GM12878 (cell line): Measurements from ENCODE around the gene EXD3. TPM values are rescaled to one million over a fixed set of nuclear protein-coding genes. Genes with fewer than 3 reads are reported as not detected.

Source experiments
- ATAC-seq: fragments of 200-7000 bp; cut with Tn5 transposase; 3 replicates; pipeline ENCODE4 v1.9.1; 2020; ENCODE audit warnings: mild to moderate bottlenecking, moderate library complexity
- BruUV-seq: library from RNA; stranded (reverse); fragments of 400-500 nt; replicated peaks from 2 replicates; lab custom pipeline; 2021; lab: Mats Ljungman, UMichigan
- CTCF ChIA-PET: fragments of 300-600 bp; sonication (Branson Sonifier 250); formaldehyde crosslinking; extraction: SDS; loops from one replicate; lab custom pipeline; 2021; ENCODE audit warnings: inconsistent platforms; lab: Yijun Ruan, JAX
- POLR2A ChIA-PET: fragments of 350-600 bp; formaldehyde crosslinking; extraction: SDS; loops from one replicate; lab custom pipeline; 2021; ENCODE audit warnings: inconsistent platforms; lab: Charles Lee
- RAD21 ChIA-PET: fragments of 300-600 bp; sonication (Branson Sonifier 250); formaldehyde crosslinking; loops from one replicate; lab custom pipeline; 2023; ENCODE audit warnings: antibody characterized with exemption; ENCODE audit not compliant: unreplicated experiment; lab: Charles Lee
- SMC1A ChIA-PET: fragments of 300-600 bp; sonication (Branson Sonifier 250); formaldehyde crosslinking; loops from one replicate; lab custom pipeline; 2023; ENCODE audit not compliant: unreplicated experiment, uncharacterized antibody; lab: Charles Lee
- DNase-seq: peaks from one replicate; pipeline ENCODE4 v3.0.0-alpha.2; 2011; ENCODE audit warnings: low read depth, low spot score
- FAIRE-seq: peaks from 3 replicates; lab custom pipeline; 2011; peaks lifted over from hg19 to GRCh38; lab: Jason Lieb, UNC
- H2AFZ ChIP-seq: 2 replicates; pipeline ENCODE4 v1.6.0; 2011; ENCODE audit warnings: low read depth, low read length, control low read depth; ENCODE audit not compliant: control insufficient read depth
- H3K27ac ChIP-seq: 2 replicates; pipeline ENCODE4 v1.5.1; 2011; ENCODE audit warnings: control low read depth; ENCODE audit not compliant: control insufficient read depth, insufficient read depth
- H3K27me3 ChIP-seq, 2 experiments: replicated peaks in 1 of 2; 2 replicates each; pipeline versions ENCODE4 v1.6.0 to v1.6.1; 2011; ENCODE audit warnings: low read length in 1 of 2; ENCODE audit not compliant: control insufficient read depth in 2 of 2, insufficient read depth in 2 of 2
- H3K36me3 ChIP-seq, 2 experiments: 2 replicates each; pipeline ENCODE4 v1.5.1; 2011; ENCODE audit warnings: low read length in 1 of 2; ENCODE audit not compliant: control insufficient read depth in 2 of 2, insufficient read depth in 2 of 2
- H3K4me1 ChIP-seq: 2 replicates; pipeline ENCODE4 v1.6.1; 2011; ENCODE audit warnings: mild to moderate bottlenecking, low read length, moderate library complexity, mixed read lengths; ENCODE audit not compliant: control insufficient read depth, insufficient read depth
- H3K4me2 ChIP-seq: 2 replicates; pipeline ENCODE4 v1.6.0; 2011; ENCODE audit warnings: control low read depth; ENCODE audit not compliant: control insufficient read depth, insufficient read depth
- H3K4me3 ChIP-seq: fragments of 200-600 bp; sonication (generic); 2 replicates; pipeline ENCODE4 v1.5.1; 2016
- H3K79me2 ChIP-seq: 2 replicates; pipeline ENCODE4 v1.6.0; 2011; ENCODE audit warnings: low read length; ENCODE audit not compliant: control insufficient read depth, insufficient read depth
- H3K9ac ChIP-seq: 2 replicates; pipeline ENCODE4 v1.8.0; 2011; ENCODE audit warnings: low read length, control low read depth, mixed read lengths; ENCODE audit not compliant: control insufficient read depth, insufficient read depth
- H3K9me3 ChIP-seq: replicated peaks from 3 replicates; pipeline ENCODE4 v1.5.1; 2011; ENCODE audit warnings: mild to moderate bottlenecking, low read length; ENCODE audit not compliant: control insufficient read depth, insufficient read depth
- H4K20me1 ChIP-seq: 2 replicates; pipeline ENCODE4 v1.6.0; 2011; ENCODE audit not compliant: control insufficient read depth, insufficient read depth
- ATF2 ChIP-seq: IDR thresholded peaks from 2 replicates; pipeline ENCODE4 v1.6.1; 2012; ENCODE audit warnings: low read length, inconsistent platforms
- CUX1 ChIP-seq: IDR thresholded peaks from 2 replicates; pipeline ENCODE4 v1.6.1; 2012; ENCODE audit warnings: improper control_type of control experiment, low read depth, low read length; ENCODE audit not compliant: insufficient replicate concordance
- GABPA ChIP-seq: IDR thresholded peaks from 2 replicates; pipeline ENCODE4 v1.6.1; 2014; ENCODE audit warnings: antibody characterized with exemption, low read depth, mild to moderate bottlenecking, inconsistent platforms
- MEF2B ChIP-seq: fragments of 450-650 bp; IDR thresholded peaks from 2 replicates; pipeline ENCODE4 v1.6.1; 2018; ENCODE audit warnings: mild to moderate bottlenecking, moderate library complexity; ENCODE audit not compliant: partially characterized antibody, poor library complexity, severe bottlenecking
- RBBP5 ChIP-seq: fragments of 200-600 bp; sonication (generic); conservative IDR thresholded peaks from 2 replicates; pipeline ENCODE4 v1.6.1; 2016
- SP1 ChIP-seq: IDR thresholded peaks from one replicate; pipeline ENCODE4 v1.6.1; 2011; ENCODE audit warnings: low read depth, low read length
- WGBS: methylation state at CpG from one replicate; pipeline ENCODE4 v1.1.6; 2016; ENCODE audit warnings: low lambda C conversion rate; ENCODE audit not compliant: insufficient replicate concordance, insufficient coverage; ENCODE audit errors: missing lambda C conversion rate; 5-methylcytosine and 5-hydroxymethylcytosine counted together
- in situ Hi-C: fragments of 300-500 bp; cut with MboI; formaldehyde crosslinking; loops from 9 replicates; pipeline ENCODE4 v1.14.3; 2018; ENCODE audit warnings: mixed read lengths
- intact Hi-C: fragments of 100-400 bp; cut with micrococcal nuclease; formaldehyde crosslinking; loops from one replicate; pipeline ENCODE4 v1.14.2; 2022; ENCODE audit not compliant: unreplicated experiment
- polyA plus RNA-seq, 11 experiments: library from polyadenylated mRNA; depleted of rRNA in 4 of 11; unstranded in 6 of 11; stranded (reverse) in 5 of 11; fragments of >200 nt; fragmentation: Nextera tagmentation in 4 of 11; fragmentation: Illumina TruSeq in 1 of 11; extraction: Ambion mirVana in 4 of 11; extraction: Trizol in 1 of 11; gene quantifications; 1 replicate in 1 of 11; 2 replicates in 10 of 11; pipeline versions ENCODE4 v1.2.1 to v1.2.3, GENCODE V29; 2011 to 2016; ENCODE audit warnings: inconsistent platforms in 2 of 11, missing spikeins in 2 of 11, low read depth in 1 of 11
- total RNA-seq, 4 experiments: library from RNA; depleted of rRNA in 3 of 4; stranded (reverse); fragments of >200 nt in 3 of 4; fragmentation: Illumina TruSeq in 1 of 4; extraction: Trizol in 1 of 4; gene quantifications; 2 replicates each; pipeline versions ENCODE4 v1.2.1 to v1.2.3, GENCODE V29; 2013 to 2021

Gene EXD3
- total and polyA plus RNA-seq, 10 of the 15 experiments (the other 5 are each of a cell fraction or from before 2014, with no cell fraction given) = 0.21 to 7.1 (median 3.6) TPM

- TF ChIP-seq ATF2 = no peak
- ChIA-PET RAD21 (no interaction called here), CTCF (no interaction called here), POLR2A (interaction anchor here (0.6 kb wide), 2 partner anchors 13 to 510 kb away, joined by 4 read pairs; no protein-coding TSS in a partner anchor), SMC1A (no interaction called here)
- no TSS peak for BruUV-seq
- H3K9me3 ChIP-seq = peaks cover 2% of the 10 kb centered on the region; the same call in 2 of the 3 replicates
- intact Hi-C loops (no loop called here), in situ Hi-C loops (no loop called here)
- no peaks in the 10 kb centered on the region for H3K79me2 ChIP-seq
- H3K4me1 ChIP-seq = no peaks in the 10 kb centered on the region
- no peaks in the 10 kb centered on the region for H3K36me3 ChIP-seq
- no peak overlapping the region for H3K27ac ChIP-seq
- H3K4me2 ChIP-seq = no peak overlapping the region
- H3K9ac ChIP-seq = no peak overlapping the region
- H3K27me3 ChIP-seq = no peaks in the 10 kb centered on the region
- no peak for ATAC-seq
- WGBS = 87% methylated on average over 51 of the region's 52 CpGs
- no peak for FAIRE-seq
- no peak for DNase-seq
- H2AFZ ChIP-seq = no peak overlapping the region
- H4K20me1 ChIP-seq = no peaks in the 10 kb centered on the region
- H3K4me3 ChIP-seq = no peak overlapping the region
These were observed 52.0 kb downstream of the EXD3 start for GRCh38 chr9:137370865-137371520.

GRCh38 chr9:137369911-137370764 is 52.8 kb downstream of the EXD3 start:
- POLR2A ChIA-PET = interaction anchor here (0.6 kb wide), 2 partner anchors 14 to 511 kb away, joined by 4 read pairs; no protein-coding TSS in a partner anchor
- SMC1A ChIA-PET = no interaction called here
- DNase-seq = no peak
- RAD21 ChIA-PET = interaction anchor here (0.6 kb wide), 1 partner anchor 77 kb away, joined by 7 read pairs; no protein-coding TSS in a partner anchor
- Histone ChIP-seq H3K36me3 (no peaks in the 10 kb centered on the region), H3K79me2 (no peaks in the 10 kb centered on the region), H4K20me1 (no peaks in the 10 kb centered on the region), H3K27me3 (no peaks in the 10 kb centered on the region), H3K9ac (no peak overlapping the region), H3K4me2 (no peak overlapping the region), H3K27ac (no peak overlapping the region), H3K9me3 (peaks cover under 1% of the 10 kb centered on the region; the same call in 2 of the 3 replicates), H2AFZ (no peak overlapping the region), H3K4me1 (no peaks in the 10 kb centered on the region), H3K4me3 (no peak overlapping the region)
- intact Hi-C loops = no loop called here
- in situ Hi-C loops = no loop called here
- no peak for ATAC-seq
- WGBS = 35% methylated on average over 20 of the region's 20 CpGs
- CTCF ChIA-PET = no interaction called here
- no peak for FAIRE-seq
- BruUV-seq = no TSS peak
- TF ChIP-seq RBBP5 = no peak
- TF ChIP-seq GABPA = no peak
- TF ChIP-seq SP1 = no peak
- no peak for TF ChIP-seq CUX1
- TF ChIP-seq MEF2B = no peak
